Osteoblast (primary cell): ENCODE results near the gene TRIM67. TPM values are rescaled to one million over a fixed set of nuclear protein-coding genes. Genes with fewer than 3 reads are reported as not detected.
"Not testable (repeated sequence)": the region's sequence is repeated elsewhere in the genome, so short reads cannot be mapped to it uniquely, and the experiment has no call there.

ENCODE experiments used
- DNase-seq: peaks from one replicate; pipeline ENCODE4 v3.0.0; 2011; ENCODE audit warnings: low spot score, mixed read lengths; ENCODE audit not compliant: insufficient read length; ENCODE audit errors: missing footprints
- H2AFZ ChIP-seq: 2 replicates; pipeline ENCODE4 v1.6.0; 2011; ENCODE audit warnings: mild to moderate bottlenecking, low read length
- H3K27ac ChIP-seq: 2 replicates; pipeline ENCODE4 v1.5.1; 2011; ENCODE audit warnings: mild to moderate bottlenecking, low read depth, low read length, moderate library complexity
- H3K27me3 ChIP-seq: 2 replicates; pipeline ENCODE4 v1.6.0; 2012; ENCODE audit warnings: mild to moderate bottlenecking, control low read depth, inconsistent platforms, low read length, moderate library complexity; ENCODE audit not compliant: insufficient read depth
- H3K36me3 ChIP-seq: 2 replicates; pipeline ENCODE4 v1.5.1; 2011; ENCODE audit warnings: mild to moderate bottlenecking, low read length, control low read depth, moderate library complexity; ENCODE audit not compliant: insufficient read depth
- H3K4me1 ChIP-seq: 2 replicates; pipeline ENCODE4 v1.5.1; 2011; ENCODE audit warnings: mild to moderate bottlenecking, low read length, control low read depth, moderate library complexity; ENCODE audit not compliant: insufficient read depth
- H3K4me2 ChIP-seq: 2 replicates; pipeline ENCODE4 v1.6.0; 2011; ENCODE audit warnings: mild to moderate bottlenecking, low read length; ENCODE audit not compliant: insufficient read depth
- H3K4me3 ChIP-seq: fragments of 200-600 bp; sonication (generic); 3 replicates; pipeline ENCODE4 v1.5.1; 2012; ENCODE audit warnings: mild to moderate bottlenecking, low read length, inconsistent platforms; ENCODE audit not compliant: insufficient read depth
- H3K79me2 ChIP-seq: 2 replicates; pipeline ENCODE4 v1.6.0; 2012; ENCODE audit warnings: mild to moderate bottlenecking, low read length, control low read depth, inconsistent platforms; ENCODE audit not compliant: insufficient read depth
- H3K9me3 ChIP-seq: 2 replicates; pipeline ENCODE4 v1.5.1; 2011; ENCODE audit warnings: low read depth, low read length, control low read depth
- H4K20me1 ChIP-seq: 2 replicates; pipeline ENCODE4 v1.6.0; 2012; ENCODE audit warnings: mild to moderate bottlenecking, low read length, control low read depth; ENCODE audit not compliant: insufficient read depth
- total RNA-seq: library from RNA; depleted of rRNA; stranded (reverse); fragments of >200 nt; gene quantifications from 2 replicates; pipeline ENCODE4 v1.2.3, GENCODE V29; 2012
- TF ChIP-seq, protein P1 (sequence below): IDR thresholded peaks from 2 replicates; pipeline ENCODE4 v1.5.1; 2011; ENCODE audit warnings: mild to moderate bottlenecking, low read depth, low read length, moderate library complexity; ENCODE audit errors: extremely low read depth

The TRIM67 gene
- total RNA-seq, 1 donor: 0.36 TPM

DNA sequence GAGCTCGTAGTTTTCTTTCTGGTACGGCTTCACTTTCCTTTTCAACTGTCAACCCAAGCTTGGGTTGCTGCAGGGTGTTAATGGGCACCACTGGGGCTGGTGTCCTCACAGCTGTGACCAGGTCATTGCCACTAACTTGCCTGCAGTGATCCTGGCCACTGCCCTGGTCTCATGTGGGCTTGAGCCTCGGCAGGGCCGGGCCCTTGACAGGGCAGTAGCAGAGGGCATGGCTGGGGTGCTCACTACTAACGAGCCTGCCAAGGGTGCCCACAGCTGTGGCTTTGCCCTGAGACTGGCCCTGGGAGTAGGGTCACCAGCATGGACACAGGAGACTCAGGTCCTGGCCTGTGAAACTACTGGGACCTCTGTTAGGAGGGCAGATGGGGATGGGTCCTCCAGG is 47.7 kb downstream of the TRIM67 start:
- Histone ChIP-seq H3K27me3 (peaks cover 7% of the 10 kb centered on the region), H4K20me1 (no peaks in the 10 kb centered on the region), H3K4me3 (no peak overlapping the region), H3K9me3 (no peaks in the 10 kb centered on the region), H2AFZ (no peak overlapping the region), H3K79me2 (no peaks in the 10 kb centered on the region), H3K4me2 (no peak overlapping the region), H3K27ac (no peak overlapping the region), H3K4me1 (no peaks in the 10 kb centered on the region), H3K36me3 (no peaks in the 10 kb centered on the region)
- TF ChIP-seq, protein P1, sequence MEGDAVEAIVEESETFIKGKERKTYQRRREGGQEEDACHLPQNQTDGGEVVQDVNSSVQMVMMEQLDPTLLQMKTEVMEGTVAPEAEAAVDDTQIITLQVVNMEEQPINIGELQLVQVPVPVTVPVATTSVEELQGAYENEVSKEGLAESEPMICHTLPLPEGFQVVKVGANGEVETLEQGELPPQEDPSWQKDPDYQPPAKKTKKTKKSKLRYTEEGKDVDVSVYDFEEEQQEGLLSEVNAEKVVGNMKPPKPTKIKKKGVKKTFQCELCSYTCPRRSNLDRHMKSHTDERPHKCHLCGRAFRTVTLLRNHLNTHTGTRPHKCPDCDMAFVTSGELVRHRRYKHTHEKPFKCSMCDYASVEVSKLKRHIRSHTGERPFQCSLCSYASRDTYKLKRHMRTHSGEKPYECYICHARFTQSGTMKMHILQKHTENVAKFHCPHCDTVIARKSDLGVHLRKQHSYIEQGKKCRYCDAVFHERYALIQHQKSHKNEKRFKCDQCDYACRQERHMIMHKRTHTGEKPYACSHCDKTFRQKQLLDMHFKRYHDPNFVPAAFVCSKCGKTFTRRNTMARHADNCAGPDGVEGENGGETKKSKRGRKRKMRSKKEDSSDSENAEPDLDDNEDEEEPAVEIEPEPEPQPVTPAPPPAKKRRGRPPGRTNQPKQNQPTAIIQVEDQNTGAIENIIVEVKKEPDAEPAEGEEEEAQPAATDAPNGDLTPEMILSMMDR: no peak
- DNase-seq: no peak

DNA sequence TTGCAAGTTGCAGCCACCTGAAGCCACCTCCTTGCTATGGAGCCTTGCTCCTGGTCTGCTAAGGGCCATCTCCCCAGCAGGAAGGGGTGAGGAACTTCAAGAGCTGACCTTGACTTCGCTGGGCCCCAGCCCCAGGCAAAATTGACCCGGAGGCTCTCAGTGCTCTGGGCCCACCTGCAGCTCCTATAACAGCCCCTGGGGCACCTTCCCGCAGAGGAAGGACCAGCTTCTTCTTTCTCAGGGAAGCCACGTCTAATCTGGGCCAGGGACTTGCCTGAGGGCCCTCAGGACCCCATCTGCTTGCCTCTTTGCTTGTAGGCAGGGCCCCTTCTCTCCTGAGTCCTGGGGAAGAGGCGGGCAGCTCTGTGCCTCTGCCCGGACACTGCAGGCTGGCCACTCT is 48.3 kb downstream of the TRIM67 start:
- H3K27ac ChIP-seq: no peak overlapping the region
- no peak overlapping the region for H2AFZ ChIP-seq
- TF ChIP-seq, protein P1: no peak
- no peaks in the 10 kb centered on the region for H3K4me1 ChIP-seq
- H3K36me3 ChIP-seq: no peaks in the 10 kb centered on the region
- no peaks in the 10 kb centered on the region for H4K20me1 ChIP-seq
- no peaks in the 10 kb centered on the region for H3K9me3 ChIP-seq
- no peak for DNase-seq
- H3K79me2 ChIP-seq: no peaks in the 10 kb centered on the region
- no peak overlapping the region for H3K4me3 ChIP-seq
- no peak overlapping the region for H3K4me2 ChIP-seq
- H3K27me3 ChIP-seq: peaks cover 7% of the 10 kb centered on the region

DNA sequence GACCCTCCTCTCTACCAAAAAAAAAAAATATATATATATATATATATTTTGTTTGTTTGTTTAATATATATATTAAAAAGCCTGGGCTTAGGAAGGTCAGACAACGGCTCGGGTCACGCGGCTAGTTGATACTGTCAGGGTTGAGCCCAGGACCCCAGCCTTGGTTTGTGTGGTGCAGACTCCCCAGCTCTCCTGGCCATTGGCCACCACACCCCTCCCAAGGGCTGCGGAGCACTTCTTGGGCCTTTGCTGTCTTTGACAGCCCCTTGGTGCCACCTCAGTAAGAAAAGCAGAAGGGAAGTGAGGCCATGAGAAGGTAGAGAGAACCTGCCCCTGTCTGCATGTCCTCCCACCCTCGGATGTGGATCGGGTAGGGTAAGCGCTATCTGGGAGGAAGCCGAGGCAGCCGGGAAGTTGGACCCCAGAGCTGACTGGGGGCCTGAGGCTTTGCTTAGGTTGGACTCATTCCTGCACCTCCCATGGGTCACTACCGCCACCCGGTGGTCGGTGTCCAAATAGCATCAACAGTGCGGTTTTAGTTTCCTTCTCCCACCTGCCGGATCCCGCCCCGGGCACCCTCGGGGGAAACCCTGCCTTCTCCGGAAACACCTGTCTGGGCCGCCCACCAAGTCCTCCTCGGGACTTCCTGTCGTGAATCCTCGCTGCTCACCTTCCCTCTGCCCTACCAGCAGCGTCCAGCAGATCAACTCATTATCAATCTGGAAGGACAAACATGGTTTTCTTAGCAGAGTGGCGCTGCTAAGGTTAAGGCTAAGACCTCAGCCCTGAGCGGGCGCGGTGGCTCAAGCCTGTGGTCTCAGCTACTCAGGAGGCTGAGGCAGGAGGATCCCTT is 49.4 kb downstream of the TRIM67 start:
- peak overlapping the region; percentile 97 for H2AFZ ChIP-seq
- H3K4me2 ChIP-seq: peak overlapping the region; percentile 94
- H3K4me3 ChIP-seq: peak overlapping the region; percentile 78
- peak; percentile 94 for DNase-seq
- H3K4me1 ChIP-seq: no peaks in the 10 kb centered on the region
- no peaks in the 10 kb centered on the region for H3K36me3 ChIP-seq
- no peaks in the 10 kb centered on the region for H4K20me1 ChIP-seq
- peaks cover 6% of the 10 kb centered on the region for H3K27me3 ChIP-seq
- H3K27ac ChIP-seq: no peak overlapping the region
- no peaks in the 10 kb centered on the region for H3K9me3 ChIP-seq
- TF ChIP-seq, protein P1: peak; percentile 81
- no peaks in the 10 kb centered on the region for H3K79me2 ChIP-seq

DNA sequence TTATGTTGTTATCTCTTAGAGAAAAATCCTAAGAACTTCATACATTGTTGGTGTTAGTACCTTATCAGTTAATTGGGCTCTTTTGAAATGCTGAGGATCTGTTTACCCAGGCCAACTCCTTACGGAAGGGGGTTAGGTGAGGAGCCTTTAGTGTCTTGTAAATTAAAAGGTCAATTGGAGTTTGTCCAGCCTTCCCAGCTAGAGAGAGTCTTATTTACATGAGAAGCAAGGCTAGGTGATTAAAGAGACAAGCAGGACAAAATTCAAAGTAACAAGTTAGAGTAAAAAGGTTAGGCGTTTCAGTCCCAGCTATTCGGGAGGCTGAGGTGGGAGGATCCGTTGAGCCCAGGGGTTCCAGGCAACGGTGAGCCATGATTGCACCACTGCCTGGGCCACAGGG is 50.4 kb downstream of the TRIM67 start:
- not testable (repeated sequence) for H3K4me3 ChIP-seq, DNase-seq, H2AFZ ChIP-seq, H3K79me2 ChIP-seq, H3K4me1 ChIP-seq, H3K27me3 ChIP-seq, H3K27ac ChIP-seq, H3K36me3 ChIP-seq, H3K4me2 ChIP-seq, H4K20me1 ChIP-seq, H3K9me3 ChIP-seq
